Hippocampal formation (tissue), 2 donors: ENCODE data around the gene HMGB4.

Source experiments
- DNase-seq, 2 donors: peaks; one replicate each; lab custom pipeline; 2025; lab: John Stamatoyannopoulos, UW

The HMGB4 gene

DNA sequence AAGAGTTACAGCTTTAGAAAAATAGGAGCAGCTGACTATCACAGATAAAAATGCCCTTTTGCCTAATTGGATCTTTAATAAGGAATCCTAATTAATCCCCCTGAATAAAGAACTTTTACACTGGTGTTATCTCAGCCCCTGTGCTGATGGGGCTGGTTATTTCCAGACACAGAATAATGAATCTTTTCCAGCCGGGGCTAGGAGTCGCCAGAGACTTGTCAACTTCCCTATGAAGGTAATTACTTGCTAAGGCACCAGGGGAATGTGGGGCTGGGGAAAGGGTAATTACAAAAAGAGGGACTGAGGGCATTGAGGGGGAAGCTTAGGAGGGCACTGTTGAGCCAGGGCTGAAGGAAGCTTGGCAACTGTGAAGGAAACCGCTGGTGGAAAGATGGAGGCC, 34.5 kb downstream of the HMGB4 start:
- no peak for DNase-seq

- DNase-seq = no peak
Observed at GRCh38 chr1:33898881-33899280, 35.0 kb downstream of the HMGB4 start.

DNA sequence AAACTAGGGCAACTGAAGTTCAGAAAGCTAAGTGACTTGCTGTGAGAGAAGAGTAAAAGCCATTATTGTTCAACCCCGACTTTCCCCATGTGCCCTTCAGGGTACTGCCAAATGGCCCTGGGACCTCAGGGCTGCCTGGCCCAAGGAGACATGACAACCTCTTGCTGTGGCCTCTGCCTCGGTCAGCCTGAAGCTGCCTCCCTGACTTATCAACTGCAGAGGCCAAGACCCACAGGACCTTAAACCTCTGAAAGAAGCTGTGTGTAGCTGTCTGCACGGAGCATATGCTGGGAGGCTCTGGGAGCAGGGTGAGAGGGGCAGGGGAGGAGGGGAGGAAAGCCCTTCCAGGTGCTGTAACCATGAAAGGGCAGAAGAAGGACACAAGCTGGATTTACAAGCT, 35.9 kb downstream of the HMGB4 start:
- no peak for DNase-seq

- DNase-seq = no peak
Observed at GRCh38 chr1:33902486-33903209, 38.8 kb downstream of the HMGB4 start.

DNA sequence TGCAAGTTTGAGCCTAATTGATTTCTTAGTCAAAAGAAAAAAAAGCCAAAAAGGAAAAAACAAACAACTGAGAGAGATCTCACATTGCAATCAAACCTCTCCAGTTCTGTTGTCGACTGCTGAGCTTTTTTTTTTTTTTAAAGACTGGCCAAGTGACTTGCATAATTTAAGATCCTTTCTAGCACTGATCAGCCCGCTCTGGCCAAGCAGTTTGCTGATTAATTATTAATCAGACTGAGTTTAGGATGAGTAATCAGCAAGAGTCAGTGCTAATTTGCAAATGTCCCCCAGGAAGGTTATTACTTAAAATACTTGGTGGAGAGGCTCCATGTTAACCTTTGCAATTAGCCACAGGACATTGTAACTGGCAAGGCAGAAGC, 39.3 kb downstream of the HMGB4 start:
- no peak for DNase-seq

GRCh38 chr1:33905241-33905640, 41.4 kb downstream of the HMGB4 start:
- no peak for DNase-seq

DNA sequence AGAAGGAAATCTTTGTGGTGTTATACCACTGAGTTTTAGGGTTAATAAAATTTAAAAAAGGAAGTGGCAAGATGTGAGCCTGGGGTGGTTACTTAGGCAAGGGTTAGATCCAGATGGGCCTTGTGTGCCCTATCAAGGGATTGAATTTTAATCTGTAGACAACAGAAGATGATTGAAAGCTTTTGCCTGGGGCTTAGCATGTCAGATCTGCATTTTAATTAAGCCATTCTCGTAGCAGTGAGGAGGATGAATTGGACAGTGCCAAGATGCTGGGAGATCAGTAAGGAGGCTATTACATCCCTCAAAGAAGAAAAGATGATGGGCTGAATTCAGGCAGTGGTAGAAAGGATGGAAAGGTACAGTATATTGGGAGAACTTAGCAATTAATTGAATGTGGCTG, 42.3 kb downstream of the HMGB4 start:
- no peak for DNase-seq

GRCh38 chr1:33908324-33908956, 44.6 kb downstream of the HMGB4 start:
- no peak for DNase-seq
